ENCODE measurements around the gene CLK2.

Gene CLK2

DNA sequence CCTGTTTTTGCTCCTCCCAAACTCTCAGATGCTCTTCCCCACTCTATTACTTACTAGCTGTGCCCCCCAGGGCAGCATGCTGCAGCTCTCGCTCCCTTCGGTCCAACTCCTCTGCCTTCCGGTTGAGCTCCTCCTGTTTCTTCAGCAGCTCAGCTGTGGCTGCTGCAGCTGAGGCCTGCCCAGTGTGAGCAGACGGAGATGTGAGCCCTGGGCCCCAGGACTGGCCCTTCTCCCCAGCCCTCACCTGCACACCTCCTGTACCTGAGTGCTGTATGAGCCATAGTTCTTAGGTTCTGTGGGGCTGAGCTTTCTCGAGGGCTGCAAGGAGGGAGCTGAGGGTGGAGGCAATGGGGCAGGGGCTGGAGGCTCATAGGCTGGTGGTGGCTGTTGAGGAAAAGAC is 13.0 kb downstream of the CLK2 start:
- H3K4me3 ChIP-seq (ENCODE audit: low read depth, low read length): no peak overlapping the region
- DNase-seq (ENCODE audit: low read depth, low spot score): no peak
- in situ Hi-C loops (cut with HindIII; ENCODE audit: low sequenced_read_pairs): no loop called here
- TF ChIP-seq, protein P1, sequence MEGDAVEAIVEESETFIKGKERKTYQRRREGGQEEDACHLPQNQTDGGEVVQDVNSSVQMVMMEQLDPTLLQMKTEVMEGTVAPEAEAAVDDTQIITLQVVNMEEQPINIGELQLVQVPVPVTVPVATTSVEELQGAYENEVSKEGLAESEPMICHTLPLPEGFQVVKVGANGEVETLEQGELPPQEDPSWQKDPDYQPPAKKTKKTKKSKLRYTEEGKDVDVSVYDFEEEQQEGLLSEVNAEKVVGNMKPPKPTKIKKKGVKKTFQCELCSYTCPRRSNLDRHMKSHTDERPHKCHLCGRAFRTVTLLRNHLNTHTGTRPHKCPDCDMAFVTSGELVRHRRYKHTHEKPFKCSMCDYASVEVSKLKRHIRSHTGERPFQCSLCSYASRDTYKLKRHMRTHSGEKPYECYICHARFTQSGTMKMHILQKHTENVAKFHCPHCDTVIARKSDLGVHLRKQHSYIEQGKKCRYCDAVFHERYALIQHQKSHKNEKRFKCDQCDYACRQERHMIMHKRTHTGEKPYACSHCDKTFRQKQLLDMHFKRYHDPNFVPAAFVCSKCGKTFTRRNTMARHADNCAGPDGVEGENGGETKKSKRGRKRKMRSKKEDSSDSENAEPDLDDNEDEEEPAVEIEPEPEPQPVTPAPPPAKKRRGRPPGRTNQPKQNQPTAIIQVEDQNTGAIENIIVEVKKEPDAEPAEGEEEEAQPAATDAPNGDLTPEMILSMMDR (IDR thresholded peaks at IDR 0.05; ENCODE audit: low read depth, low read length): no peak

DNA sequence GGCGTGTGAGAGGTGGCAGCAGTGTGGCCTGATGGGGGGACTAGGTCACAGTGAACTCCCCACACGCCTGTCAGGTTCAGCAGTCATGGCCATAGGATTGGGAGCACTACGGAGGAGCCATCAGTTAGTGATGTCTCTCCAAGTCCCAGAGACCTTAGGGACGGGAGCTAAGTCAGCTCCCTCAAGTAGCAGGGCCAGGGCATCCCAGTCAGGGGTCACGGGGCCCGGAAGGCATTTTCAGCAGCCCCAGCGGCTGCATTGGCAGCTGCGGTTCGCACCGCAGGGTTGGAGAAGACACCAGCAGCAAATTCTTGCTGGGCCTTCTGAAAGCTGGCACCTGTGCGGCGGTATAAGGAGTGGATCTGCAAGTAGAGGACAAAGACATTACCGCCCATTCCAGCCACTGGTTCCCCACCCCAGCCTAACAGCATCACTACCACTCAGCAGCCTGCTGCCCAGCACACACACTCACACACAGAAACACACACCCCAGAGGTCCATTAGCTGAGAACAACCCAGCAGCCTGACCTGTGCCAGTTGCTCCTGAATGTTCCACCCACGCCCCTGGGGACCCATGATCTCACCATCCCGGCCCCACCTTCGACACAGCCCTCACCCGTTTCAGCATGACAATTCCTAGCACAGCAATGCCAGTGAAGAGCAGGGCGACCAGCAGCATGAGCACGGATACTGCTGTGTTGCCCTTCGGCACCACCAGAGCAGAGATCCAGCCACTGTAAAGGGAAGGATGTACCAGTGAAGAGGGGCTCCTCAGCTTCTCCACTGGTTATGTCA is 17.0 kb downstream of the CLK2 start:
- H3K4me3 ChIP-seq (ENCODE audit: low read depth, low read length): peak overlapping the region; percentile 73
- in situ Hi-C loops (cut with HindIII; ENCODE audit: low sequenced_read_pairs): no loop called here
- TF ChIP-seq, protein P1 (IDR thresholded peaks at IDR 0.05; ENCODE audit: low read depth, low read length): no peak

DNA sequence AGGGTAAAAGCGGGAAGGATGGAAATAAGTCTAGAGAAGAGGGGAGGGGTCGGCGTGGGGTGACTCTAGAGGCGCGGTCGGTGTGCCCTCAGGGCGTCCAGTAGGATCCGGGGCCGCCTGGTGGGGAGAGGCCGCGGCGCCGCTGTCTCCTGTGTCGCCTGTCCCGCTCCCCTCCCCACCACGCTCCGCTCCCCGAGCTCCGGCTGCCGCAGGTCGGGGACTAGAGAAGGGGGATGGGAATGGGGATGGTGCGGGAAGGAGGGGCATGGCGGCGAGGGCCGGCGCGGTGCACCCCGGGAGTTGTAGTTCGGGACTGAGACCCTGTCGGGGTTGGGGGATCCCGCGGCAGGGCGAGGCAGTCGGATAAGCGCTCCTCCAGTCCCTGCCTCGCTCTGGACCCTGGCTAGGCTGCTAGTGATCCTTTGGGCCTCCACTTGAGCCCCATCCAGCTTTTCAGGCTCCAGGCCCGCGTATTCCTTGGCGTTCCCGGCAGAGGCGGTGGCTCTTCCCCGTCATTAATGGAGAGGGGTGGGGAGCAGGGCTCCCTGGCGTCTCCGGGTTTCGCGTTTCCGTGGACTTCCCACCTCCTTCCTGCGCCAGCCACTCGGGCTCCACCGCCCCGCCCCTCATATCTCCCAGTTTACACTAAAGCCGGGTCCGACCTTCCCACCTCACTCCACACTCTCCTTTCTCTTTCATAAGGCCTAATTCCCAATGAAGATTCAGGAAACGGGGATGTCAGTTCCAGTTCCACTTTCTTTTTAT is 17.9 kb downstream of the CLK2 start, which contains the start of gene ENTREP3:
Gene ENTREP3, minus strand, starts transcription at position 241 of the 765 bp plus-strand sequence. CDS start 606 bp downstream, outside the sequence.
- H3K4me3 ChIP-seq (ENCODE audit: low read depth, low read length): peak within 1 kb of the TSS; percentile 73
- in situ Hi-C loops (cut with HindIII; ENCODE audit: low sequenced_read_pairs): no loop called here
- DNase-seq (ENCODE audit: low read depth, low spot score): peak; percentile 82
- TF ChIP-seq, protein P1 (IDR thresholded peaks at IDR 0.05; ENCODE audit: low read depth, low read length): no peak

More for the DNA sequence above, 17.0 kb downstream of the CLK2 start:
- no peak for DNase-seq (ENCODE audit: low read depth, low spot score)

DNA sequence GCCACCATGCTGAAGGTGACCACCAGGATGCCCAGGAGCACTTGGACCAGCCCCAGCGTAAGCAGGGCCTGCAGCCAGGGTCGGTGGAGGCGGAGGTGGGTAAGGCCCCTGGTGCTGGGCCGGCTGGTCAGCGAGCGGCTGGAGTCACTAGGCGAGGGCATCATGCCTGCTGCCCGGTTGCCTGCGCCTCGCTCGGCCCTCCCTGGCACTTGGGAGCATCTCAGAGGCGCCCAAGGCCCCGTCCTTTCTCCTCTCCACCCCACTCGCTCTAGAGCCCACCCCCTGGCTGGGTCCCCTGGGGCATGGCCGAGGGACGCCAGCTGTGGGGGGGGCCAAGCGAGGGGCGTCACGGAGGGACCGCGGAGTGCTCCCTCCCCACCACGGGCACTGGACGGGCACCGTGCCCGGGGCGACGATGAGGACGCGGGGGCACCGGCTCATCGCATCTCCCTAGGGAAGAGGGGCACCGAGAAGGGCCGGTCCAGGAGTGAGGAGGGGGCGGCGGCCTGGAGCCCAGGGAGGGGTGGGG is 18.5 kb downstream of the CLK2 start:
- peak; percentile 10 for DNase-seq (ENCODE audit: low read depth, low spot score)
- peak overlapping the region; percentile 73 for H3K4me3 ChIP-seq (ENCODE audit: low read depth, low read length)
- in situ Hi-C loops (cut with HindIII; ENCODE audit: low sequenced_read_pairs): no loop called here
- TF ChIP-seq, protein P1 (IDR thresholded peaks at IDR 0.05; ENCODE audit: low read depth, low read length): no peak

DNA sequence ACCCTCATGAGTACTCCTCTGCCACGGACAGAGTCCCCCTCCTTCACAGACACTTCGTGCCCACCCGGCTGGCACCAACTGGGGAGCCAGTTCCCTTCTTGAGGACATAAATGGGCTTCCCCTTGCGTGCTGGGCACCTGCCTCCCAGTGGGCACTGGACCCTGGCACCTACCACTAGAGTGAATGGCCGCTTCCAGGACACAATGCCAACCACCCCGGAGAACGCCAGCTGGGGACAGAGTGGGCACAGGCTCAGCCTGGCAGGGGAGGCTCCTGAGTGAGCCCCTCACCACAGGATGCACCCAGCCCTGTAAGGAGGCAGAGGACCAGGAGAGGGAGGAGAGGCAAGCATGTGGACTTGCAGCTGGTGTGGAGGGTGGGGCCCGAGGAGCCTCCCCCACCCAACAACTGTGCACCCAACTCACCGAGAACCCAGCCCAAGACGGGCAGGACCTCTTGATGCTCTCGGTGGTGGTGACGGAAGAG is 19.0 kb downstream of the CLK2 start:
- in situ Hi-C loops (cut with HindIII; ENCODE audit: low sequenced_read_pairs): no loop called here
- TF ChIP-seq, protein P1 (IDR thresholded peaks at IDR 0.05; ENCODE audit: low read depth, low read length): no peak
- peak overlapping the region; percentile 73 for H3K4me3 ChIP-seq (ENCODE audit: low read depth, low read length)
- DNase-seq (ENCODE audit: low read depth, low spot score): no peak

DNA sequence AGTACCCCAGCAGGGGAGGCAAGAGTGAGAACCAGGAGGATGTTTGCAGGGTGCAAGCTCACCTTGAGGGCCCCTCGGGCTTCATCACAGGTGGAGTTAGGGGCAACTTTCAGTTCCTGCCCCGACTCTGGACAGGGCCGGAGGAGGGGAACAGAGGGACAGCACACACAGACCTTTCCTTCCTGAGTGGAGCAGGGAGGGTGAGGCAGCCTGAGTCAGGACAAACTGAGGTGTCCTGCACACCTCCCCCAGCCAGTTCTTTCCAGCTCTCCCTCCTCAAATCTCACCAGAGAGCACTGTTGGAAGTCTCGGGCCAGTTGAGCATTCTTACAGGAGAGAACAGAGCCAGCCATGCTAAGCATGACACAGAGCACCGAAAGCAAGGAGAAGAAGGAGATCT is 19.5 kb downstream of the CLK2 start:
- H3K4me3 ChIP-seq (ENCODE audit: low read depth, low read length): peak overlapping the region; percentile 73
- DNase-seq (ENCODE audit: low read depth, low spot score): no peak
- TF ChIP-seq, protein P1 (IDR thresholded peaks at IDR 0.05; ENCODE audit: low read depth, low read length): no peak
- in situ Hi-C loops (cut with HindIII; ENCODE audit: low sequenced_read_pairs): no loop called here

Data from astrocyte of the spinal cord (primary cell).